Measurements from ENCODE around the gene STARD7.

GRCh38 chr2:96169868-96170507 lies 38.6 kb downstream of the STARD7 start:
- TF ChIP-seq CTCF (IDR thresholded peaks at IDR 0.05 in 2 of 3, conservative IDR thresholded peaks at IDR 0.05 in 1 of 3; ENCODE audit: control insufficient read depth in 2 of 3, extremely low read depth in 1 of 3, insufficient read depth in 1 of 3, low read depth in 3 of 3, low read length in 3 of 3) (no peak), MEF2A (IDR thresholded peaks at IDR 0.05; ENCODE audit: insufficient read depth, low read depth, low read length) (no peak), REST (IDR thresholded peaks at IDR 0.05; ENCODE audit: low read depth, low read length) (no peak), KDM1A (IDR thresholded peaks at IDR 0.05; ENCODE audit: borderline replicate concordance) (no peak), GATAD2B (conservative IDR thresholded peaks at IDR 0.05; ENCODE audit: low read depth) (no peak), BHLHE40 (IDR thresholded peaks at IDR 0.05; ENCODE audit: borderline replicate concordance in 1 of 2, low read depth in 2 of 2, low read length in 1 of 2) (no peak), E2F8 (IDR thresholded peaks at IDR 0.05; ENCODE audit: low read depth, partially characterized antibody) (no peak), TCF12 (IDR thresholded peaks at IDR 0.05; ENCODE audit: low read depth, low read length) (no peak)

Data from GM12878 (cell line).